GM23248 (cell line): ENCODE measurements around the gene SP2. TPM values are rescaled to one million over a fixed set of nuclear protein-coding genes. Genes with fewer than 3 reads are reported as not detected.

Experiments
- DNase-seq: peaks from one replicate; pipeline ENCODE4 v3.0.0-alpha.2; 2015
- H2AFZ ChIP-seq: fragments of 200-600 bp; sonication (generic); 2 replicates; pipeline ENCODE4 v1.6.1; 2016; ENCODE audit warnings: antibody characterized with exemption
- H3F3A ChIP-seq: fragments of 200-600 bp; sonication (generic); 2 replicates; pipeline ENCODE4 v1.6.1; 2016; ENCODE audit warnings: mild to moderate bottlenecking, antibody characterized with exemption, mixed run types; ENCODE audit not compliant: insufficient read depth
- H3K27ac ChIP-seq: fragments of 200-600 bp; sonication (generic); 2 replicates; pipeline ENCODE4 v1.5.1; 2016; ENCODE audit warnings: mild to moderate bottlenecking
- H3K27me3 ChIP-seq: fragments of 200-600 bp; sonication (generic); replicated peaks from 2 replicates; pipeline ENCODE4 v1.6.1; 2016; ENCODE audit warnings: mild to moderate bottlenecking; ENCODE audit not compliant: insufficient read depth
- H3K36me3 ChIP-seq: fragments of 200-600 bp; sonication (generic); 2 replicates; pipeline ENCODE4 v1.6.1; 2016; ENCODE audit warnings: low read depth, mild to moderate bottlenecking
- H3K4me1 ChIP-seq: fragments of 200-600 bp; sonication (generic); 2 replicates; pipeline ENCODE4 v1.6.1; 2016; ENCODE audit warnings: mild to moderate bottlenecking; ENCODE audit not compliant: insufficient read depth
- H3K4me2 ChIP-seq: fragments of 200-600 bp; sonication (generic); one replicate; pipeline ENCODE4 v1.6.1; 2016; ENCODE audit warnings: mild to moderate bottlenecking; ENCODE audit not compliant: unreplicated experiment
- H3K4me3 ChIP-seq: fragments of 200-600 bp; sonication (generic); 2 replicates; pipeline ENCODE4 v1.5.1; 2016; ENCODE audit warnings: mild to moderate bottlenecking
- H3K79me2 ChIP-seq: fragments of 200-600 bp; sonication (generic); 2 replicates; pipeline ENCODE4 v1.6.1; 2016; ENCODE audit warnings: mild to moderate bottlenecking; ENCODE audit not compliant: insufficient read depth
- H3K9ac ChIP-seq: fragments of 200-600 bp; sonication (generic); 2 replicates; pipeline ENCODE4 v1.6.1; 2016; ENCODE audit warnings: mild to moderate bottlenecking
- H3K9me2 ChIP-seq: fragments of 200-600 bp; sonication (generic); 2 replicates; pipeline ENCODE4 v1.6.1; 2016; ENCODE audit warnings: mixed run types, mild to moderate bottlenecking, moderate library complexity; ENCODE audit not compliant: insufficient read depth
- H3K9me3 ChIP-seq: fragments of 200-600 bp; sonication (generic); one replicate; pipeline ENCODE4 v1.6.1; 2017; ENCODE audit warnings: low read depth
- H4K20me1 ChIP-seq: fragments of 200-600 bp; sonication (generic); 2 replicates; pipeline ENCODE4 v1.6.0; 2016; ENCODE audit not compliant: insufficient read depth
- EZH2 ChIP-seq: fragments of 200-600 bp; sonication (generic); IDR thresholded peaks from 2 replicates; pipeline ENCODE4 v1.6.1; 2018; ENCODE audit warnings: antibody characterized with exemption, mild to moderate bottlenecking; ENCODE audit not compliant: insufficient read depth, poor library complexity, severe bottlenecking
- EZH2phosphoT487 ChIP-seq: fragments of 200-600 bp; sonication (generic); IDR thresholded peaks from 2 replicates; pipeline ENCODE4 v1.6.1; 2018; ENCODE audit warnings: antibody characterized with exemption, moderate library complexity, mild to moderate bottlenecking, low read depth; ENCODE audit not compliant: insufficient read depth
- WGBS, 2 experiments: methylation state at CpG; one replicate each; pipeline ENCODE4 v1.1.6; 2015 to 2017; ENCODE audit warnings: low lambda C conversion rate in 2 of 2, low coverage in 1 of 2; ENCODE audit errors: missing lambda C conversion rate in 2 of 2; 5-methylcytosine and 5-hydroxymethylcytosine counted together
- in situ Hi-C: fragments of 300-500 bp; cut with MboI; formaldehyde crosslinking; loops from 2 replicates; pipeline ENCODE4 v1.15.0; 2020
- polyA plus RNA-seq: library from polyadenylated mRNA; unstranded; fragments of >200 nt; fragmentation: Nextera tagmentation; extraction: Ambion mirVana; gene quantifications from 2 replicates; pipeline ENCODE4 v1.2.1, GENCODE V29; 2016
- total RNA-seq: library from RNA; depleted of rRNA; stranded (reverse); fragments of >200 nt; shearing (Covaris generic); gene quantifications from 2 replicates; pipeline ENCODE4 v1.2.3, GENCODE V29; 2014

SP2 gene
- total and polyA plus RNA-seq, 2 experiments from 2014 or later: 3.2 to 14.2 TPM

DNA sequence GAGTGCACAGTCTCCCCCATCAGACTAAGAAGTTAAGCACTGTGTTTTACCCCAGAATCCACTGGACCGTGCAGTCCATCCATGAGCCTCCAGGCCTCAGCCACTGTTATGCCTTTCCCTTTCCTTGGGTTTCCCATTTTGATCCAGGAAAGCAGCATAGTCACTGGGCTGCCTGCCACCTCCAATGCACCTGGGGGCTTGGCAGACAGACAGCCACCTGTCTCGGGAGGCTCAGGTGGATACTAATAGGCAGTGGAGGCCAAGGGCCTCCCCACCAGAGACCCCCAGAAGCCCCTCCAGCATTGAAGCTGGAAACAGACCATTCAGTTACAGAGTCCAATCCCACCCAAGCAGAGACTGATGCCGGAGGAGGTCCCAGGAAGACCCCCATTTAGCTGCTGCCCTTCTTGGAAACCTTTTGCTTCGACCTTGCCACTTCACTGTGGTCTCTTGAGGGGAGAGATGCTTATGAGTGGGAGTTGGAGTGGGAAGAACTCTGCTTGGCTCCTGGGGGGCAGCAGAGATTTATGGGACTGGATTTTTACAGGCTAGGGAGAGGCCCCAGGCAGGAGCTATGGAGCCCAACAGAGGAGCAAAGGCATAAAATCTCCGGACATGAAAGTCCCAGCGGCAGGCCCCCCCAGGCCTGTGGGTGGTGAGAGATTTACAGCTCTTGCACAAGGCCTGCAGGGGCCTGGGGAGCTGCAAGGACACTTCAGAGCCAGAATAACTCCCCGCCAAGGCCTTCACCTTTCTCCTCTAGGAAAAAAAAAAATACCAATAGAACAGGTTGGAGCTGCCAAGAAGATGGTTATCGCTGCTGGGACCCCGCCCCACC, 12.2 kb upstream of the SP2 start:
- Histone ChIP-seq H3K9me2 (no peaks in the 10 kb centered on the region), H3F3A (peaks cover 16% of the 10 kb centered on the region), H3K79me2 (no peaks in the 10 kb centered on the region), H3K9me3 (no peaks in the 10 kb centered on the region), H3K36me3 (no peaks in the 10 kb centered on the region), H3K4me2 (no peak overlapping the region), H4K20me1 (no peaks in the 10 kb centered on the region), H3K27ac (no peak overlapping the region), H3K27me3 (no peaks in the 10 kb centered on the region), H2AFZ (no peak overlapping the region), H3K4me3 (no peak overlapping the region), H3K9ac (no peak overlapping the region), H3K4me1 (peaks cover 15% of the 10 kb centered on the region)
- no peak for DNase-seq
- TF ChIP-seq EZH2phosphoT487 (no peak), EZH2 (no peak)
- 54 to 56% methylated on average over 9 of the region's 9 CpGs for whole genome bisulfite sequencing, 2 experiments
- in situ Hi-C loops: no loop called here

- Histone ChIP-seq H3K9me3 (no peaks in the 10 kb centered on the region), H3K27me3 (no peaks in the 10 kb centered on the region), H3K9ac (no peak overlapping the region), H4K20me1 (no peaks in the 10 kb centered on the region), H3K79me2 (no peaks in the 10 kb centered on the region), H3K4me3 (no peak overlapping the region), H3F3A (0 out of 2 replicates have a peak, but pooled peaks cover 12% of the 10 kb centered on the region), H3K9me2 (no peaks in the 10 kb centered on the region), H3K4me1 (peaks cover 10% of the 10 kb centered on the region), H3K27ac (no peak overlapping the region), H3K36me3 (no peaks in the 10 kb centered on the region), H3K4me2 (no peak overlapping the region), H2AFZ (no peak overlapping the region)
- in situ Hi-C loops: no loop called here
- DNase-seq: no peak
- TF ChIP-seq EZH2: no peak
- TF ChIP-seq EZH2phosphoT487: no peak
- 53 to 64% methylated on average over 5 of the region's 5 CpGs for whole genome bisulfite sequencing, 2 experiments
Observed at GRCh38 chr17:47884427-47884740, 11.7 kb upstream of the SP2 start.

- in situ Hi-C loops: loop anchor here (5.0 kb wide), 1 partner anchor 43 kb away; the partner anchor contains the start of gene SCRN2
- Histone ChIP-seq H3K4me2 (no peak overlapping the region), H2AFZ (no peak overlapping the region)
Observed at GRCh38 chr17:47884905-47885730, 10.9 kb upstream of the SP2 start.

GRCh38 chr17:47888293-47888692, 7.7 kb upstream of the SP2 start:
- Histone ChIP-seq H2AFZ (no peak overlapping the region), H3K9me3 (no peaks in the 10 kb centered on the region), H3K27ac (no peak overlapping the region), H3K36me3 (no peaks in the 10 kb centered on the region), H3F3A (no peaks in the 10 kb centered on the region), H4K20me1 (no peaks in the 10 kb centered on the region), H3K4me1 (no peaks in the 10 kb centered on the region), H3K9ac (no peak overlapping the region), H3K4me2 (no peak overlapping the region), H3K79me2 (no peaks in the 10 kb centered on the region), H3K4me3 (no peak overlapping the region), H3K9me2 (no peaks in the 10 kb centered on the region), H3K27me3 (no peaks in the 10 kb centered on the region)
- 76 to 81% methylated on average over 6 of the region's 6 CpGs for WGBS, 2 experiments
- no peak for DNase-seq
- TF ChIP-seq EZH2phosphoT487 (no peak), EZH2 (no peak)
- in situ Hi-C loops: loop anchor here (5.0 kb wide), 1 partner anchor 46 kb away; the partner anchor contains the start of gene SCRN2

More at GRCh38 chr17:47884905-47885730, 10.9 kb upstream of the SP2 start:
- no peak for DNase-seq
- Histone ChIP-seq H3K9me3 (no peaks in the 10 kb centered on the region), H3K9ac (no peak overlapping the region), H4K20me1 (no peaks in the 10 kb centered on the region), H3K27me3 (no peaks in the 10 kb centered on the region), H3K4me1 (peaks cover 9% of the 10 kb centered on the region), H3K4me3 (no peak overlapping the region), H3K27ac (no peak overlapping the region), H3K9me2 (no peaks in the 10 kb centered on the region), H3K79me2 (no peaks in the 10 kb centered on the region), H3F3A (0 out of 2 replicates have a peak, but pooled peaks cover 12% of the 10 kb centered on the region), H3K36me3 (no peaks in the 10 kb centered on the region)
- 40 to 45% methylated on average over 11 of the region's 11 CpGs for whole genome bisulfite sequencing, 2 experiments
- no peak for TF ChIP-seq EZH2phosphoT487
- no peak for TF ChIP-seq EZH2
